Testis (tissue), 2 donors: ENCODE results near the gene CTBP2.

Experiments
- POLR2A ChIP-seq: fragments of 450-650 bp; IDR thresholded peaks from one replicate; pipeline ENCODE4 v1.6.1; 2017; ENCODE audit warnings: antibody characterized with exemption, mild to moderate bottlenecking, moderate library complexity
- TF ChIP-seq, protein P1 (sequence below), 3 experiments: fragments of 450-650 bp in 2 of 3; fragments of 200-600 bp in 1 of 3; sonication (generic) in 1 of 3; IDR thresholded peaks; one replicate each; pipeline ENCODE4 v1.5.1; 2016 to 2019; ENCODE audit warnings: antibody characterized with exemption in 3 of 3, mild to moderate bottlenecking in 2 of 3, moderate library complexity in 1 of 3

DNA sequence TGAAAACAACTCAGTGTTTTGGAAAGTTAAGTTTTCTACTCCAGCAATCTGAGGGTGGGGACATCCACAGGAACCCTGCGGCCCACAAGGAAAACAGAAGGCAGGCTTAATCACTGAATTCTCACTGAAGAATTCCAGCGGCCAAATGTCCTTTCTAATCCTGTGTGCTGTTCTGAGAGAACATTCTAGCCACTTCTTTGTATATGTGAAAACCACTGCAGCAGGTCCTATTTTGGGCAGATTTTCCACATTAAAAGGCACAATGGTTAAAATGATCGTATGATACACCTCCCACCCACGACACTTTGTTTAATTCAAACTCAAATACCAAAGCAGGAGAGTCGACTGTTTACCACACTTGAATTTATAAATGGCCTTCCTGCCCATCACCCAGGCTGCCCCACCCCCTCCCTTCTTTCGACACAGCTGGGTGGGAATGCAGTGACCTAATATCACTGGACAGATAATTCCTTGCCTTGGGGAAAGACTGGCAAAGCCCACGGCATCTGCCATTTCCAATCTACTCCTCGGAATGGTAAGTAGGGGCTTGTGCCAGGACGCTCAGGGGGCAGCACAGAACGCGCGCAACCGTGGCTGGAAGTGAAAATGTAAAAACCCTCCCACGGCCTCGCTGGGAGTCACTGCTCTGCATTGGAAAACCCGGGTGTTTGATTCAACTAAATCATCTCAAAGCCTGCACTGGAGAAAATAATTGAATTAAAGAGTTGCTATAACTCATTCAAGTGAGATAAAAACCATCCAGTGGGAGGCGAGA lies 67.0 kb downstream of the CTBP2 start:
- TF ChIP-seq, protein P1, sequence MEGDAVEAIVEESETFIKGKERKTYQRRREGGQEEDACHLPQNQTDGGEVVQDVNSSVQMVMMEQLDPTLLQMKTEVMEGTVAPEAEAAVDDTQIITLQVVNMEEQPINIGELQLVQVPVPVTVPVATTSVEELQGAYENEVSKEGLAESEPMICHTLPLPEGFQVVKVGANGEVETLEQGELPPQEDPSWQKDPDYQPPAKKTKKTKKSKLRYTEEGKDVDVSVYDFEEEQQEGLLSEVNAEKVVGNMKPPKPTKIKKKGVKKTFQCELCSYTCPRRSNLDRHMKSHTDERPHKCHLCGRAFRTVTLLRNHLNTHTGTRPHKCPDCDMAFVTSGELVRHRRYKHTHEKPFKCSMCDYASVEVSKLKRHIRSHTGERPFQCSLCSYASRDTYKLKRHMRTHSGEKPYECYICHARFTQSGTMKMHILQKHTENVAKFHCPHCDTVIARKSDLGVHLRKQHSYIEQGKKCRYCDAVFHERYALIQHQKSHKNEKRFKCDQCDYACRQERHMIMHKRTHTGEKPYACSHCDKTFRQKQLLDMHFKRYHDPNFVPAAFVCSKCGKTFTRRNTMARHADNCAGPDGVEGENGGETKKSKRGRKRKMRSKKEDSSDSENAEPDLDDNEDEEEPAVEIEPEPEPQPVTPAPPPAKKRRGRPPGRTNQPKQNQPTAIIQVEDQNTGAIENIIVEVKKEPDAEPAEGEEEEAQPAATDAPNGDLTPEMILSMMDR (IDR thresholded peaks at IDR 0.05): no peak
- TF ChIP-seq POLR2A: no peak
